Neural crest cell (in vitro differentiated cells): ENCODE results near the gene CAMK1G. TPM values are rescaled to one million over a fixed set of nuclear protein-coding genes. Genes with fewer than 3 reads are reported as not detected.

Experiments used
- DNase-seq: peaks from one replicate; pipeline ENCODE4 v3.0.0; 2021; ENCODE audit warnings: low read depth, mixed read lengths, low spot score
- H3K27ac Mint-ChIP-seq: one replicate; pipeline ENCODE4 v1.8.0; 2021; ENCODE audit warnings: mild to moderate bottlenecking, mixed read lengths; ENCODE audit not compliant: unreplicated experiment
- H3K27me3 Mint-ChIP-seq: 2 replicates; pipeline ENCODE4 v1.8.0; 2021; ENCODE audit warnings: low read depth, mild to moderate bottlenecking, mixed read lengths
- H3K36me3 Mint-ChIP-seq: 2 replicates; pipeline ENCODE4 v1.8.0; 2021; ENCODE audit warnings: low read depth, mild to moderate bottlenecking, mixed read lengths
- H3K4me1 Mint-ChIP-seq: 2 replicates; pipeline ENCODE4 v1.8.0; 2021; ENCODE audit warnings: mixed read lengths
- H3K4me3 Mint-ChIP-seq: one replicate; pipeline ENCODE4 v1.8.0; 2021; ENCODE audit warnings: mild to moderate bottlenecking, mixed read lengths
- H3K9me3 Mint-ChIP-seq: 2 replicates; pipeline ENCODE4 v1.8.0; 2021; ENCODE audit warnings: mixed read lengths
- CTCF ChIP-seq: fragments of 200-600 bp; sonication (generic); conservative IDR thresholded peaks from 2 replicates; pipeline ENCODE4 v1.5.0; 2021; ENCODE audit warnings: antibody characterized with exemption, mild to moderate bottlenecking
- total RNA-seq: library from RNA; stranded (reverse); gene quantifications from 2 replicates; pipeline ENCODE4 v1.2.1, GENCODE V29; 2021

CAMK1G gene
- total RNA-seq, 1 donor from 2014 or later: 1.8 TPM

- no peaks in the 10 kb centered on the region for H3K9me3 Mint-ChIP-seq
- H3K27ac Mint-ChIP-seq: no peak overlapping the region
- peak; percentile 88 for TF ChIP-seq CTCF
- peaks cover 18% of the 10 kb centered on the region for H3K4me1 Mint-ChIP-seq
- DNase-seq: peak; percentile 93
- peaks cover 43% of the 10 kb centered on the region for H3K27me3 Mint-ChIP-seq
- H3K36me3 Mint-ChIP-seq: no peaks in the 10 kb centered on the region
- no peak overlapping the region for H3K4me3 Mint-ChIP-seq
These were observed 17.5 kb upstream of the CAMK1G start for GRCh38 chr1:209565759-209566678.

DNA sequence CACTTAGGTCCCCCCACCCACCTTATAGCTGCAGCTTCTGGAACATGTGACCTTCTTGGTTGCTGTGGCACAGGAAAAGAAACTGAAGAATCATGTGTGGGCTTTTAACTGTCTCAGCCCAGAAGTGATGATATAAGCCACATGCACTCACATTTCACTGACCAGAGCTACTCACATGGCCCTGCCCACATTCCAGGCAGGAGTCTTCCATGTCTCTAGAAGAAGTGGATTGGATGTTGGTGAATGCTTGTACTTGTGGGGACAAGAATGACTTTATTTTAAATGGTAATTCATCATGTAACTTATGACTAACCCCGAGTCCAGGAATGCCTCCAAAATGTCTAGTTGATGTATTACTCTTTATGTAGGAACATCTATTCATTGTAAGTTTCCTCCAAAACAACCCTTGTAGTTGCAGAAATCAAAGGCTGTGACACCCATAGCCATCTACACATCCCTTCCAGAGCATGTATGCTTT, 15.8 kb upstream of the CAMK1G start:
- DNase-seq: no peak
- Mint-ChIP-seq H3K9me3 (no peaks in the 10 kb centered on the region), H3K27me3 (peaks cover 58% of the 10 kb centered on the region), H3K4me1 (peaks cover 12% of the 10 kb centered on the region), H3K4me3 (no peak overlapping the region), H3K27ac (no peak overlapping the region), H3K36me3 (no peaks in the 10 kb centered on the region)
- no peak for TF ChIP-seq CTCF

DNA sequence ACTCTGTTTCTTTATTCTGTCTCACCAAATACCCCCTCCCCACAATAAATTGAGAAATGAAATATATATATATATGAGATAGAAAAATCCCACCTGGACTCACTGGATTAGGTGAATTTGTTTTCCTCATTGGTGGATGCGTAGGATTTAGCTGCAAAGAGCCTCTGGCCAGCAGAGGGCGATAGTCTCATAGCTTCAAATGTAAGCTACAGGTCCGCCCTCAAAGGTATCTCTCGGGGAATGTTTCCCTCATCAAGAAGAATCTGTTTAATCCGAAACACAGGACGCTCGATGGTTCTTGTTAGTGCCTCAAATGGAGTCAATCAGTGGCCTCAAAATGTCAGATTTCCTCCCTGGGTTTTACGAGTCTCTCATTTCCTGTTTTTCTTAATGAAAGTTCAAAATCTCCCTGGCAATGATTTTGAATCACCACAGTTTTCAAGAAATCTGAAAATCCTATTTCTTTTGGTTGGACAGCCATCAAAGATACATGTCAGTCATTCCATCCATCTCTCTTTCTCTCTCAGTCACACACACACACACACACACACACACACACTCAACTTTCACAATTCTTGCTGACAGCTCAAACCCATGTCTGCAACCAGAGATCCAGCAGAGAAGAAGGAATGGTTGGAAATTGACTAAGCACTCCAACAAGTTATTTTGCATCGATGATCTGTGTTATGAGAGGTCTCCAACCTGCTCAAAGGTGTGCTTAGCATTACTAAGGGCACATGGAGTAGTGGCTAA, 13.9 kb upstream of the CAMK1G start:
- Mint-ChIP-seq H3K4me1 (peaks cover 12% of the 10 kb centered on the region), H3K4me3 (no peak overlapping the region), H3K9me3 (no peaks in the 10 kb centered on the region), H3K27me3 (peaks cover 70% of the 10 kb centered on the region), H3K36me3 (no peaks in the 10 kb centered on the region), H3K27ac (no peak overlapping the region)
- TF ChIP-seq CTCF: peak; percentile 95
- DNase-seq: peak; percentile 75

- H3K27me3 Mint-ChIP-seq: peaks cover 77% of the 10 kb centered on the region
- no peak for TF ChIP-seq CTCF
- no peak overlapping the region for H3K4me3 Mint-ChIP-seq
- no peaks in the 10 kb centered on the region for H3K9me3 Mint-ChIP-seq
- peaks cover 12% of the 10 kb centered on the region for H3K4me1 Mint-ChIP-seq
- no peak for DNase-seq
- no peaks in the 10 kb centered on the region for H3K36me3 Mint-ChIP-seq
- no peak overlapping the region for H3K27ac Mint-ChIP-seq
These were observed 12.8 kb upstream of the CAMK1G start for GRCh38 chr1:209570743-209571142.

- no peaks in the 10 kb centered on the region for H3K4me1 Mint-ChIP-seq
- peak; percentile 94 for TF ChIP-seq CTCF
- DNase-seq: peak; percentile 87
- H3K9me3 Mint-ChIP-seq: no peaks in the 10 kb centered on the region
- H3K27ac Mint-ChIP-seq: no peak overlapping the region
- no peak overlapping the region for H3K4me3 Mint-ChIP-seq
- no peaks in the 10 kb centered on the region for H3K36me3 Mint-ChIP-seq
- H3K27me3 Mint-ChIP-seq: peaks cover 37% of the 10 kb centered on the region
These were observed 6.9 kb upstream of the CAMK1G start for GRCh38 chr1:209576392-209577197.
